HepG2 (cell line): ENCODE data around the gene MORN1. TPM values are rescaled to one million over a fixed set of nuclear protein-coding genes. Genes with fewer than 3 reads are reported as not detected.

Experiments
- DNMT3B ChIP-seq: conservative IDR thresholded peaks from 2 replicates; pipeline ENCODE4 v1.6.1; 2016; ENCODE audit warnings: missing biosample characterization, control low read depth
- FOXO1 ChIP-seq: sonication (generic); formaldehyde crosslinking; IDR thresholded peaks from 2 replicates; pipeline ENCODE4 v1.4.0; 2020; ENCODE audit warnings: missing genetic modification reagents
- GATA4 ChIP-seq: sonication (generic); IDR thresholded peaks from 2 replicates; pipeline ENCODE4 v1.6.1; 2016; ENCODE audit warnings: antibody characterized with exemption, low read depth, borderline replicate concordance
- KDM5B ChIP-seq: sonication (generic); formaldehyde crosslinking; IDR thresholded peaks from 2 replicates; pipeline ENCODE4 v1.4.0; 2020; ENCODE audit warnings: missing genetic modification reagents, mild to moderate bottlenecking, borderline replicate concordance
- MATR3 ChIP-seq: sonication (generic); formaldehyde crosslinking; IDR thresholded peaks from 2 replicates; pipeline ENCODE4 v1.4.0; 2020; ENCODE audit warnings: missing genetic modification reagents
- MEIS1 ChIP-seq: sonication (generic); formaldehyde crosslinking; IDR thresholded peaks from 2 replicates; pipeline ENCODE4 v1.9.0; 2021; ENCODE audit warnings: mild to moderate bottlenecking, missing genetic modification reagents, moderate library complexity, borderline replicate concordance
- MEIS2 ChIP-seq: sonication (generic); formaldehyde crosslinking; IDR thresholded peaks from 2 replicates; pipeline ENCODE4 v1.9.0; 2021; ENCODE audit warnings: mild to moderate bottlenecking, missing genetic modification reagents
- MXD4 ChIP-seq: IDR thresholded peaks from 2 replicates; pipeline ENCODE4 v1.6.1; 2016; ENCODE audit warnings: mild to moderate bottlenecking, missing biosample characterization, missing genetic modification reagents
- PHF20 ChIP-seq: sonication (generic); formaldehyde crosslinking; IDR thresholded peaks from 2 replicates; pipeline ENCODE4 v1.5.0; 2020; ENCODE audit warnings: mild to moderate bottlenecking, missing genetic modification reagents
- PRDM10 ChIP-seq: sonication (generic); formaldehyde crosslinking; IDR thresholded peaks from 2 replicates; pipeline ENCODE4 v1.4.0; 2020; ENCODE audit warnings: low read depth, missing genetic modification reagents
- ZBTB34 ChIP-seq: sonication (generic); formaldehyde crosslinking; IDR thresholded peaks from 2 replicates; pipeline ENCODE4 v1.8.0; 2022; ENCODE audit warnings: mild to moderate bottlenecking, missing genetic modification reagents
- ZFX ChIP-seq: sonication (generic); formaldehyde crosslinking; IDR thresholded peaks from 2 replicates; pipeline ENCODE4 v1.4.0; 2020; ENCODE audit warnings: mild to moderate bottlenecking, low read depth, missing genetic modification reagents, moderate library complexity
- ZNF24 ChIP-seq: fragments of 450-650 bp; IDR thresholded peaks from 2 replicates; pipeline ENCODE4 v1.6.1; 2017; ENCODE audit warnings: antibody characterized with exemption, mild to moderate bottlenecking
- ZNF256 ChIP-seq: sonication (generic); formaldehyde crosslinking; conservative IDR thresholded peaks from 2 replicates; pipeline ENCODE4 v1.4.0; 2020; ENCODE audit warnings: missing genetic modification reagents
- ZNF430 ChIP-seq: sonication (generic); formaldehyde crosslinking; IDR thresholded peaks from 2 replicates; pipeline ENCODE4 v1.9.0; 2021; ENCODE audit warnings: mild to moderate bottlenecking, missing genetic modification reagents
- ZNF496 ChIP-seq: sonication (generic); formaldehyde crosslinking; IDR thresholded peaks from 2 replicates; pipeline ENCODE4 v1.8.1; 2023; ENCODE audit warnings: mild to moderate bottlenecking, moderate library complexity, missing genetic modification reagents; ENCODE audit not compliant: insufficient replicate concordance
- ZNF557 ChIP-seq: sonication (generic); formaldehyde crosslinking; IDR thresholded peaks from 2 replicates; pipeline ENCODE4 v1.4.0; 2020; ENCODE audit warnings: missing genetic modification reagents
- ZNF616 ChIP-seq: sonication (generic); formaldehyde crosslinking; IDR thresholded peaks from 2 replicates; pipeline ENCODE4 v1.5.0; 2020; ENCODE audit warnings: low read depth, mild to moderate bottlenecking, missing genetic modification reagents
- polyA plus RNA-seq, 8 experiments: library from polyadenylated mRNA; depleted of rRNA in 3 of 8; stranded (reverse) in 7 of 8; unstranded in 1 of 8; fragments of >200 nt; fragmentation: Illumina TruSeq in 4 of 8; extraction: Trizol in 4 of 8; gene quantifications; 2 replicates each; pipeline versions ENCODE4 v1.2.1 to v1.2.3, GENCODE V29; 2011 to 2016; ENCODE audit warnings: low read depth in 4 of 8, missing spikeins in 1 of 8, mixed read lengths in 1 of 8; ENCODE audit not compliant: insufficient read depth in 1 of 8
- total RNA-seq, 5 experiments: library from RNA; depleted of rRNA; stranded (reverse); fragments of >200 nt; fragmentation: Illumina TruSeq; extraction: Trizol; gene quantifications; 2 replicates each; pipeline ENCODE4 v1.2.3, GENCODE V29; 2016; ENCODE audit warnings: low read depth in 1 of 5

MORN1 gene
- total and polyA plus RNA-seq, 2 of the 13 experiments (the other 11 are each of a cell fraction or from before 2014, with no cell fraction given) = 3.1 to 6.5 TPM

GRCh38 chr1:2384130-2384860, 7.1 kb downstream of the MORN1 start (continued):
- TF ChIP-seq PRDM10 (CRISPR knock-in tag) = no peak
- no peak for TF ChIP-seq PHF20 (CRISPR knock-in tag)
- no peak for TF ChIP-seq ZNF256
- peak; percentile 70; the same call in 1 of the 2 replicates for TF ChIP-seq ZFX
- TF ChIP-seq ZBTB34 (CRISPR knock-in tag) = no peak
- TF ChIP-seq MEIS1 (CRISPR knock-in tag) = peak; percentile 59; the same call in 1 of the 2 replicates
- no peak for TF ChIP-seq ZNF616 (CRISPR knock-in tag)
- TF ChIP-seq GATA4 = no peak
- TF ChIP-seq ZNF24 = no peak
- no peak for TF ChIP-seq ZNF496 (CRISPR knock-in tag)
- TF ChIP-seq FOXO1 (CRISPR knock-in tag) = peak; percentile 81; the same call in 1 of the 2 replicates
- TF ChIP-seq DNMT3B (CRISPR knock-in tag) = no peak
- no peak for TF ChIP-seq MATR3 (CRISPR knock-in tag)
- TF ChIP-seq ZNF430 (CRISPR knock-in tag) = no peak
- peak; percentile 57; the same call in 1 of the 2 replicates for TF ChIP-seq MEIS2 (CRISPR knock-in tag)
- no peak for TF ChIP-seq ZNF557
- no peak for TF ChIP-seq KDM5B (CRISPR knock-in tag)
- TF ChIP-seq MXD4 (CRISPR knock-in tag) = no peak
